Nephron progenitor cell (in vitro differentiated cells): ENCODE results near the gene SCYL3.

Experiments used
- DNase-seq: peaks from one replicate; pipeline ENCODE4 v3.0.0; 2021
- H3K27ac Mint-ChIP-seq: 2 replicates; pipeline ENCODE4 v1.8.0; 2021; ENCODE audit warnings: mild to moderate bottlenecking, moderate library complexity, mixed read lengths
- H3K27me3 Mint-ChIP-seq: 2 replicates; pipeline ENCODE4 v1.8.0; 2021; ENCODE audit warnings: mild to moderate bottlenecking, low read depth, mixed read lengths; ENCODE audit not compliant: poor library complexity
- H3K36me3 Mint-ChIP-seq: 2 replicates; pipeline ENCODE4 v1.8.0; 2021; ENCODE audit warnings: low read depth, mixed read lengths
- H3K4me1 Mint-ChIP-seq: 2 replicates; pipeline ENCODE4 v1.8.0; 2021; ENCODE audit warnings: mixed read lengths
- H3K4me3 Mint-ChIP-seq: 2 replicates; pipeline ENCODE4 v1.8.0; 2021; ENCODE audit warnings: mild to moderate bottlenecking, moderate library complexity, mixed read lengths
- H3K9me3 Mint-ChIP-seq: 2 replicates; pipeline ENCODE4 v1.8.0; 2021; ENCODE audit warnings: mild to moderate bottlenecking, moderate library complexity, mixed read lengths
- TF ChIP-seq, protein P1 (sequence below): fragments of 200-600 bp; sonication (generic); IDR thresholded peaks from 2 replicates; pipeline ENCODE4 v1.5.0; 2021; ENCODE audit warnings: antibody characterized with exemption

Gene SCYL3

DNA sequence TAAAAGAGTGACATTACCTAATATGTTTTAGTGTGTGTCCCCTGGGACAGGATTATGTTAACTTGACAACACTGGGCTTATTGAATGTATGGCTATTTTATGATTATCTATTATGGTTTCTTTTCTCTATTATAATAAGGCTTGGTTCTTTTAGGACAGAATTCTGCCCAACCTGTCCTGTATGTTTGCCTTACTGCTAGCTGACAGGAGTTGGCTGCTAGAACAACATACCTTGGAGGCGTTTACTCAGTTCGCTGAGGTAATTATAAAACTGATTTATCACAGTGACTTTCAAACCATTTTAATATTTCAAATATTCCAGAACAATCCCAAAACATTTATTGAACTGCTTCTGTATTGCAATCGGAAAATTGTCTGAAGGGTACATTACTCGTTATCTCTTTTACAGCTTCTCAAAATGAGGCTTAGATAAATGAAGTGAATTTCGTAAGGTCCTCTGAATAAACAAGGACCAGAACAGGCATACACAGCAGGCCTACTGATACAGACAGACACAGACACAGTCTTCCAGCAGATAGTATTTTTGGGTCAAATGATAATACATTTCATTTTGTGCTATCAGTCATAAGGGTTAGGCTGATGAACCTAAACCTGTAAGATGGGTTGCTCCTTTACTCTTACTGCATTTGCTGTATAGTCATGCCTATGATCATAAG lies 44.2 kb downstream of the SCYL3 start:
- peaks cover 60% of the 10 kb centered on the region for H3K36me3 Mint-ChIP-seq
- H3K27ac Mint-ChIP-seq = no peak overlapping the region
- no peak overlapping the region for H3K4me3 Mint-ChIP-seq
- H3K27me3 Mint-ChIP-seq = no peaks in the 10 kb centered on the region
- no peaks in the 10 kb centered on the region for H3K9me3 Mint-ChIP-seq
- TF ChIP-seq, protein P1, sequence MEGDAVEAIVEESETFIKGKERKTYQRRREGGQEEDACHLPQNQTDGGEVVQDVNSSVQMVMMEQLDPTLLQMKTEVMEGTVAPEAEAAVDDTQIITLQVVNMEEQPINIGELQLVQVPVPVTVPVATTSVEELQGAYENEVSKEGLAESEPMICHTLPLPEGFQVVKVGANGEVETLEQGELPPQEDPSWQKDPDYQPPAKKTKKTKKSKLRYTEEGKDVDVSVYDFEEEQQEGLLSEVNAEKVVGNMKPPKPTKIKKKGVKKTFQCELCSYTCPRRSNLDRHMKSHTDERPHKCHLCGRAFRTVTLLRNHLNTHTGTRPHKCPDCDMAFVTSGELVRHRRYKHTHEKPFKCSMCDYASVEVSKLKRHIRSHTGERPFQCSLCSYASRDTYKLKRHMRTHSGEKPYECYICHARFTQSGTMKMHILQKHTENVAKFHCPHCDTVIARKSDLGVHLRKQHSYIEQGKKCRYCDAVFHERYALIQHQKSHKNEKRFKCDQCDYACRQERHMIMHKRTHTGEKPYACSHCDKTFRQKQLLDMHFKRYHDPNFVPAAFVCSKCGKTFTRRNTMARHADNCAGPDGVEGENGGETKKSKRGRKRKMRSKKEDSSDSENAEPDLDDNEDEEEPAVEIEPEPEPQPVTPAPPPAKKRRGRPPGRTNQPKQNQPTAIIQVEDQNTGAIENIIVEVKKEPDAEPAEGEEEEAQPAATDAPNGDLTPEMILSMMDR = no peak
- H3K4me1 Mint-ChIP-seq = no peaks in the 10 kb centered on the region
- DNase-seq = no peak

DNA sequence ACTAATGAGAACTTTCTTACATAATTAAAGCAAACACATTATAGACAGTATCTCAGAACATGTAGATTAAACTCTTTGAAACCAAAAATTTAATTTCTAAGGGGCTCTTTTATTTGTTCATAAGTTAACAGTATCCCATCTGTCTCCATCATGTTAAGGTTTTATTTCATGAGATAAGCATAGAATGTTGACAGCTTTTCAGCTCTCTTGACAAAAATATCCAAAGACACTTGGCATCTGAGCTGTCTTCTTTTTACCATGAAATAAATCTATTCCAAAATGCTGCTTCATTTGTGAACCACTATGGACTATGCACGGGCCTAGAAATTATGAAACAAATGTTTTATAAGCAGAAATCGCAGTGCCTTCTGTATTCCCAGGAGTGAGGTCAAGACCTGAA lies 45.2 kb downstream of the SCYL3 start:
- Mint-ChIP-seq H3K27me3 (no peaks in the 10 kb centered on the region), H3K27ac (no peak overlapping the region)

DNA sequence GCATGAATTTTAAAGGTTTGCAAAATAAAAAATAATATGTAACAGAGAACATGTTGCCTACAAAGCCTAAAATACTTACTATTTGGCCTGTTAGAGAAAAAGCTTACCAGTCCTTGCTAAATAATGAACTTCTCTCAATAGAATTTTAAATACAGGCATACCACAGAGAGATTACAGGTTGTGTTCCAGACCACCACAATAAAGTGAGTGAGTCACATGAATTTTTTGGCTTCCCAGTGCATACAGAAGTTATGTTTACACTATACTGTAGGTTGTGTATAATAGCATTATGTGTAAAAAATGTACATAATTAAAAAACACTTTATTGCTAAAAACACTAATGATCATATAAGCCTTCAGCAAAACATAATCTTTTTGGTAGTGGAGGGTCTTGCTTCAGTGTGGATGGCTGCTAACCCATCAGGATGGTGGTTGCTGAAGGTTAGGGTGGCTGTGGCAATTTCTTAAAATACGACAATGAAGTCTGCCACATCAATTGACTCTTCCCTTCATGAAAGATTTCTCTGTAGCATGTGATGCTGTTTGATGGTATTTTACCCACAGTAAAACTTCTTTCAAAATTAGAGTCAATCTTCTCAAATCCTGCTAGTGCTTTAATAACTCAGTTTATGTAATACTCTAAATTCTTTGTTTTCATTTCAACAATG lies 48.6 kb downstream of the SCYL3 start:
- TF ChIP-seq, protein P1 = no peak
- Mint-ChIP-seq H3K4me1 (no peaks in the 10 kb centered on the region), H3K9me3 (peaks cover 11% of the 10 kb centered on the region), H3K4me3 (no peak overlapping the region), H3K36me3 (peaks cover 72% of the 10 kb centered on the region), H3K27ac (no peak overlapping the region), H3K27me3 (no peaks in the 10 kb centered on the region)
- no peak for DNase-seq

More for the DNA sequence above, 45.2 kb downstream of the SCYL3 start:
- Mint-ChIP-seq H3K4me1 (no peaks in the 10 kb centered on the region), H3K36me3 (peaks cover 62% of the 10 kb centered on the region), H3K4me3 (no peak overlapping the region), H3K9me3 (no peaks in the 10 kb centered on the region)
- TF ChIP-seq, protein P1 = no peak
- DNase-seq = no peak

DNA sequence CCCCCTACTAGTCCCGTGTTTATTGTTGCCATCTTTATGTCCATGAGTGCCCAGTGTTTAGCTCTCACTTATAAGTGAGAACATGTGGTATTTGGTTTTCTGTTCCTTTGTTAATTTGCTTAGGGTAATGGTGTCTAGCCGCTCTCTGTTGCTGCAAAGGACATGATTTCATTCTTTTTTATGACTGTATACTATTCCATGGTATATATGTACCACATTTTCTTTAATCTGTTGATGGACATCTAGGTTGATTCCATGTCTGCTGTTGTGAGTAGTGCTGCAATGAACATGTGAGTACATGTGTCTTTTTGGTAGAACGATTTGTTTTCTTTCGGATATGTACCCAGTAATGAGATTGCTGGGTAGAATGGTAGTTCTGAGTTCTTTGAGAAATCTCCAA lies 54.8 kb downstream of the SCYL3 start:
- no peak overlapping the region for H3K4me3 Mint-ChIP-seq
- no peaks in the 10 kb centered on the region for H3K4me1 Mint-ChIP-seq

DNA sequence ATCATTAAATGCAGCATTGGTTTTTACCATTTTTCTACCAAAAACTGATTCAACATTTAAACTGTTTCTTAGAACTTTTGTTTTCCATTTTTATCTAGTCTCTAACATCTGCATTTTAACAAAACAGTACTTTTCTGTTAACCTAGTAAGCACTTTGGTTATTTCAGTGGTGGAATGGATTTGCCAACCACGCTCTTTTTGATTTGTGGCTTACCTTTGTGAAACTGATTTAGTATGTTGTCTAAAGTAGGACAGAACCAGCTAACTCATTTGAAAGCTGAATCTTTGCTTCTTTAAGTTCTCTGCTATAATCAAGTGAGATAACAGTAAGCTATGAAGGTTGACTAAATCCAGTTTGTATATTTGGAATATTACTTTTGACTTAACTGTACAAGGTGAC lies 57.5 kb downstream of the SCYL3 start:
- TF ChIP-seq, protein P1 = no peak
- Mint-ChIP-seq H3K9me3 (peaks cover 32% of the 10 kb centered on the region), H3K4me1 (no peaks in the 10 kb centered on the region), H3K4me3 (no peak overlapping the region), H3K27ac (no peak overlapping the region), H3K36me3 (peaks cover 81% of the 10 kb centered on the region), H3K27me3 (peaks cover 2% of the 10 kb centered on the region)
- DNase-seq = no peak

More for the DNA sequence above, 54.8 kb downstream of the SCYL3 start:
- peaks cover 2% of the 10 kb centered on the region for H3K27me3 Mint-ChIP-seq
- peaks cover 84% of the 10 kb centered on the region for H3K36me3 Mint-ChIP-seq
- no peak overlapping the region for H3K27ac Mint-ChIP-seq
- TF ChIP-seq, protein P1 = no peak
- DNase-seq = no peak
- H3K9me3 Mint-ChIP-seq = peaks cover 32% of the 10 kb centered on the region

DNA sequence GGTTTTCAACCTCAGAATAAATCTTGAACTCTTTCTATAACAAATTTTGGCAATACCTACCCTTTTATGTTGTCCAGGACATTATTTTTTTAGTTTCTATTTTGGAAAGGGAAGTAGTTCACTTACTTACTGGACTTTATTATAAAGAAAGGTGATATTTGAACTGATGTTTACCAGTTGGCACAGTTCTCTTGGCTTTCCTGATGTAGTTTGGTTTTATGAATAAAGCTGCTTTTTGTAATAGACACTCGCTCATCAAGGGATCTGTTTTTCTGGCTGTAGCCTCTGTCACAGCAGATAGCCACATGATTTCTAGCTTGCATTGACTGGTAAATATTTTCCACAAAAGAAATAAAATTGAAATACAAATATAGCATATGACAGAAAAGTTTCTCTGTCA lies 58.0 kb downstream of the SCYL3 start:
- peaks cover 26% of the 10 kb centered on the region for H3K9me3 Mint-ChIP-seq
- H3K4me3 Mint-ChIP-seq = no peak overlapping the region
- peaks cover 2% of the 10 kb centered on the region for H3K27me3 Mint-ChIP-seq
- TF ChIP-seq, protein P1 = no peak
- no peak overlapping the region for H3K27ac Mint-ChIP-seq
- H3K4me1 Mint-ChIP-seq = no peaks in the 10 kb centered on the region
- DNase-seq = no peak
- H3K36me3 Mint-ChIP-seq = peaks cover 81% of the 10 kb centered on the region
